CD14-positive monocyte (primary cell): ENCODE measurements around the gene RAPGEF2. TPM values are rescaled to one million over a fixed set of nuclear protein-coding genes. Genes with fewer than 3 reads are reported as not detected.

Experiments
- DNase-seq, 3 donors: peaks; one replicate each; pipeline ENCODE4 v3.0.0-alpha.2; 2011 to 2022
- H2AFZ ChIP-seq: 2 replicates; pipeline ENCODE4 v1.6.0; 2012; ENCODE audit warnings: mild to moderate bottlenecking, low read depth, low read length, inconsistent platforms; ENCODE audit not compliant: insufficient read depth, poor library complexity, severe bottlenecking
- H3K27ac ChIP-seq, 2 donors: 1 replicate in 1 of 2; 2 replicates in 1 of 2; pipeline ENCODE4 v1.5.1; 2012 to 2013; ENCODE audit warnings: low read length in 2 of 2, control low read depth in 1 of 2, inconsistent platforms in 1 of 2, low read depth in 1 of 2, mild to moderate bottlenecking in 1 of 2
- H3K27me3 ChIP-seq, 2 donors: one replicate each; pipeline versions ENCODE4 v1.6.0 to v1.6.1; 2011 to 2013; ENCODE audit warnings: low read length in 2 of 2; ENCODE audit not compliant: control insufficient read depth in 2 of 2, insufficient read depth in 2 of 2
- H3K36me3 ChIP-seq, 2 donors: replicated peaks in 1 of 2; 1 replicate in 1 of 2; 2 replicates in 1 of 2; pipeline versions ENCODE4 v1.5.1 to v1.6.1; 2012 to 2013; ENCODE audit warnings: low read length in 2 of 2, control low read depth in 1 of 2, inconsistent platforms in 1 of 2, mild to moderate bottlenecking in 1 of 2; ENCODE audit not compliant: insufficient read depth in 2 of 2, control insufficient read depth in 1 of 2
- H3K4me1 ChIP-seq, 2 donors: 1 replicate in 1 of 2; 2 replicates in 1 of 2; pipeline versions ENCODE4 v1.5.1 to v1.6.1; 2012 to 2013; ENCODE audit warnings: low read length in 2 of 2, control low read depth in 1 of 2, inconsistent platforms in 1 of 2, mild to moderate bottlenecking in 1 of 2, moderate library complexity in 1 of 2; ENCODE audit not compliant: insufficient read depth in 2 of 2, control insufficient read depth in 1 of 2
- H3K4me2 ChIP-seq: replicated peaks from 2 replicates; pipeline ENCODE3; 2012; ENCODE audit warnings: low read length, moderate library complexity, mild to moderate bottlenecking; ENCODE audit not compliant: poor library complexity, severe bottlenecking; ENCODE audit errors: extremely low read depth
- H3K4me3 ChIP-seq, 3 experiments: fragments of 200-600 bp in 1 of 3; sonication (generic) in 1 of 3; replicated peaks in 1 of 3; 1 replicate in 2 of 3; 2 replicates in 1 of 3; pipeline ENCODE4 v1.5.1; 2011 to 2013; ENCODE audit warnings: low read length in 3 of 3, mild to moderate bottlenecking in 3 of 3, control low read depth in 2 of 3, low read depth in 2 of 3, inconsistent platforms in 1 of 3, moderate library complexity in 1 of 3
- H3K79me2 ChIP-seq: 2 replicates; pipeline ENCODE4 v1.6.0; 2012; ENCODE audit warnings: mild to moderate bottlenecking, control low read depth, inconsistent platforms, low read length, moderate library complexity; ENCODE audit not compliant: insufficient read depth
- H3K9ac ChIP-seq: 2 replicates; pipeline ENCODE4 v1.6.0; 2017; ENCODE audit warnings: low read length, mild to moderate bottlenecking; ENCODE audit not compliant: insufficient read depth, poor library complexity, severe bottlenecking
- H3K9me3 ChIP-seq, 2 donors: replicated peaks in 1 of 2; 1 replicate in 1 of 2; 2 replicates in 1 of 2; pipeline versions ENCODE4 v1.5.1 to v1.6.1; 2012 to 2013; ENCODE audit warnings: low read length in 2 of 2, control low read depth in 1 of 2; ENCODE audit not compliant: control insufficient read depth in 1 of 2, insufficient read depth in 1 of 2
- H4K20me1 ChIP-seq: 2 replicates; pipeline ENCODE4 v1.6.0; 2012; ENCODE audit warnings: mild to moderate bottlenecking, low read length, control low read depth, moderate library complexity; ENCODE audit not compliant: insufficient read depth
- H3K27ac Mint-ChIP-seq, 7 donors: one replicate each; pipeline ENCODE4 v1.8.0; 2020; ENCODE audit warnings: mild to moderate bottlenecking in 7 of 7, mixed read lengths in 7 of 7, moderate library complexity in 6 of 7, inconsistent platforms in 2 of 7
- H3K27me3 Mint-ChIP-seq, 3 donors: one replicate each; pipeline ENCODE4 v1.8.0; 2021 to 2022; ENCODE audit warnings: low read depth in 3 of 3, mild to moderate bottlenecking in 3 of 3, mixed read lengths in 3 of 3, moderate library complexity in 3 of 3, inconsistent platforms in 1 of 3
- H3K36me3 Mint-ChIP-seq, 2 donors: one replicate each; pipeline ENCODE4 v1.8.0; 2020; ENCODE audit warnings: mixed read lengths in 2 of 2, inconsistent platforms in 1 of 2, mild to moderate bottlenecking in 1 of 2
- H3K4me1 Mint-ChIP-seq: one replicate; pipeline ENCODE4 v1.8.0; 2020; ENCODE audit warnings: mild to moderate bottlenecking, mixed read lengths
- H3K4me3 Mint-ChIP-seq, 2 donors: one replicate each; pipeline ENCODE4 v1.8.0; 2020; ENCODE audit warnings: mild to moderate bottlenecking in 2 of 2, mixed read lengths in 2 of 2, moderate library complexity in 1 of 2
- H3K9me3 Mint-ChIP-seq, 7 donors: one replicate each; pipeline ENCODE4 v1.8.0; 2020 to 2022; ENCODE audit warnings: mixed read lengths in 7 of 7, mild to moderate bottlenecking in 6 of 7, moderate library complexity in 6 of 7, inconsistent platforms in 2 of 7
- CTCF ChIP-seq: fragments of 200-600 bp; IDR thresholded peaks from one replicate; pipeline ENCODE4 v1.8.0; 2022; ENCODE audit warnings: antibody characterized with exemption, mild to moderate bottlenecking
- WGBS: methylation state at CpG from one replicate; pipeline ENCODE4 v1.1.5; 2013; ENCODE audit warnings: missing lambda C conversion rate; ENCODE audit not compliant: insufficient coverage; 5-methylcytosine and 5-hydroxymethylcytosine counted together
- intact Hi-C, 2 donors: fragments of 100-400 bp; cut with micrococcal nuclease; formaldehyde crosslinking; loops; one replicate each; pipeline versions ENCODE4 v1.15.0 to v1.15.1; 2023
- polyA plus RNA-seq, 3 donors: library from polyadenylated mRNA; depleted of rRNA in 1 of 3; unstranded in 2 of 3; stranded (reverse) in 1 of 3; fragments of 300-500 nt in 2 of 3; fragments of >200 nt in 1 of 3; fragmentation: Illumina TruSeq in 2 of 3; gene quantifications; 1 replicate in 2 of 3; 2 replicates in 1 of 3; pipeline ENCODE4 v1.2.3, GENCODE V29; 2012 to 2021

RAPGEF2 gene
- polyA plus RNA-seq, 3 donors, result 1.5 to 29.8 (median 2.0) TPM

- Mint-ChIP-seq H3K27ac (no peak overlapping the region), H3K36me3 (no peaks in the 10 kb centered on the region), H3K9me3 (no peaks in the 10 kb centered on the region), H3K4me3 (no peak overlapping the region), H3K4me1 (peaks cover 10% of the 10 kb centered on the region), H3K27me3 (no peaks in the 10 kb centered on the region)
- Histone ChIP-seq H2AFZ (no peak overlapping the region), H4K20me1 (peaks cover 98% of the 10 kb centered on the region), H3K4me2 (no peak overlapping the region), H3K9ac (no peak overlapping the region), H3K79me2 (peaks cover 54% of the 10 kb centered on the region), H3K27ac (no peak overlapping the region), H3K36me3 (no peaks in the 10 kb centered on the region), H3K27me3 (no peaks in the 10 kb centered on the region), H3K4me3 (no peak overlapping the region), H3K9me3 (no peaks in the 10 kb centered on the region), H3K4me1 (no peaks in the 10 kb centered on the region)
- intact Hi-C loops, result no loop called here
- WGBS, result 100% methylated on average over 1 of the region's 5 CpGs
- no peak for DNase-seq
- TF ChIP-seq CTCF, result no peak
Observed at GRCh38 chr4:159142681-159143384, 40.0 kb downstream of the RAPGEF2 start.

- Histone ChIP-seq H3K4me1 (no peaks in the 10 kb centered on the region), H4K20me1 (peaks cover 98% of the 10 kb centered on the region), H3K4me3 (no peak overlapping the region), H2AFZ (no peak overlapping the region), H3K36me3 (no peaks in the 10 kb centered on the region), H3K27me3 (no peaks in the 10 kb centered on the region), H3K9me3 (no peaks in the 10 kb centered on the region), H3K79me2 (peaks cover 50% of the 10 kb centered on the region), H3K27ac (no peak overlapping the region), H3K9ac (no peak overlapping the region), H3K4me2 (no peak overlapping the region)
- no peak for TF ChIP-seq CTCF
- Mint-ChIP-seq H3K27ac (no peak overlapping the region), H3K36me3 (no peaks in the 10 kb centered on the region), H3K4me3 (no peak overlapping the region), H3K9me3 (no peaks in the 10 kb centered on the region), H3K4me1 (peaks cover 10% of the 10 kb centered on the region), H3K27me3 (no peaks in the 10 kb centered on the region)
- DNase-seq, result no peak
- intact Hi-C loops, result no loop called here
- whole genome bisulfite sequencing, result 100% methylated on average over 1 of the region's 3 CpGs
Observed at GRCh38 chr4:159143687-159144086, 40.8 kb downstream of the RAPGEF2 start.
